Glutamatergic neuron (in vitro differentiated cells): Measurements from ENCODE around the gene DNAJB2. TPM values are rescaled to one million over a fixed set of nuclear protein-coding genes. Genes with fewer than 3 reads are reported as not detected.

ENCODE experiments used
- DNase-seq: peaks from one replicate; pipeline ENCODE4 v3.0.0; 2022
- H3K27ac Mint-ChIP-seq: one replicate; pipeline ENCODE4 v1.8.0; 2020; ENCODE audit warnings: mild to moderate bottlenecking, mixed read lengths, inconsistent platforms; ENCODE audit not compliant: unreplicated experiment
- H3K27me3 Mint-ChIP-seq: one replicate; pipeline ENCODE4 v1.8.0; 2020; ENCODE audit warnings: mild to moderate bottlenecking, moderate library complexity, mixed read lengths, inconsistent platforms; ENCODE audit not compliant: unreplicated experiment
- H3K36me3 Mint-ChIP-seq: one replicate; pipeline ENCODE4 v1.8.0; 2020; ENCODE audit warnings: mild to moderate bottlenecking, mixed read lengths, inconsistent platforms; ENCODE audit not compliant: unreplicated experiment
- H3K4me1 Mint-ChIP-seq: one replicate; pipeline ENCODE4 v1.8.0; 2020; ENCODE audit warnings: mild to moderate bottlenecking, low read depth, mixed read lengths, inconsistent platforms; ENCODE audit not compliant: unreplicated experiment
- H3K4me3 Mint-ChIP-seq: one replicate; pipeline ENCODE4 v1.8.0; 2020; ENCODE audit warnings: mild to moderate bottlenecking, mixed read lengths, inconsistent platforms; ENCODE audit not compliant: unreplicated experiment
- H3K9me3 Mint-ChIP-seq: one replicate; pipeline ENCODE4 v1.8.0; 2020; ENCODE audit warnings: mild to moderate bottlenecking, moderate library complexity, mixed read lengths, inconsistent platforms; ENCODE audit not compliant: unreplicated experiment
- microRNA-seq: library from miRNA; unstranded; fragments of <30 nt; microRNA quantifications from one replicate; pipeline ENCODE4, GENCODE V29; 2020; ENCODE audit not compliant: unreplicated experiment
- total RNA-seq: library from RNA; stranded (reverse); fragmentation: NEBNext Ultra II Directional; extraction: Animal tissue kit (Norgen Biotek cat#: 25700); gene quantifications from one replicate; pipeline ENCODE4 v1.2.1, GENCODE V29; 2021; ENCODE audit not compliant: unreplicated experiment
- TF ChIP-seq, protein P1 (sequence below): fragments of 200-600 bp; sonication (generic); IDR thresholded peaks from one replicate; pipeline ENCODE4 v1.5.0; 2021; ENCODE audit not compliant: partially characterized antibody, unreplicated experiment

The DNAJB2 gene
- total RNA-seq, 1 donor from 2014 or later, result 124 TPM

DNA sequence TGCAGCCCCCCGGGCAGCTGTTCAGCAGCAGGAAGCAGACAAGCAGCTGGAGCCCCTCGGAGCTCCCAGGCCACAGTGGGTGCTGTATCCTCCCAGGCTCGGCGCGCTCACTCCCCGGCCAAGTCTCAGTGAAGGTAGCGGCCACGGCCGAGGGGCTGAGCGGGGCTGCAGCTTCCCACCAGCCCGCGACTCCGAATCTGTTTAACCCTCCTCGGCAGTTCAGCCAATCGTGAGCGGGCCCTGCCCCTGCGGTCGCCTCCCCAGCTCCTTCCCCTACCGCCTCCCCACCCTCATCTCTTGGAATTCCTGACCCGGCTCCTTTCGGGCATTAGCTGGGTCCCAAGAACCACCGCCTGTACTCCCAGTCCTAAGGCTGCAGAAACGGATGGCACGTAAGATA is 53.4 kb downstream of the DNAJB2 start, which contains the start of gene RESP18:
TSS of gene RESP18 (minus strand) at position 203 of the 400 bp plus-strand sequence.
- DNase-seq, result peak; percentile 35
- Mint-ChIP-seq H3K27ac (no peak within 1 kb of the TSS), H3K27me3 (peaks cover 18% of the 10 kb centered on the region), H3K4me1 (peaks cover 4% of the 10 kb centered on the region), H3K4me3 (peak within 1 kb of the TSS; percentile 74), H3K9me3 (peaks cover 5% of the 10 kb centered on the region), H3K36me3 (peaks cover 14% of the 10 kb centered on the region)
- TF ChIP-seq, protein P1, sequence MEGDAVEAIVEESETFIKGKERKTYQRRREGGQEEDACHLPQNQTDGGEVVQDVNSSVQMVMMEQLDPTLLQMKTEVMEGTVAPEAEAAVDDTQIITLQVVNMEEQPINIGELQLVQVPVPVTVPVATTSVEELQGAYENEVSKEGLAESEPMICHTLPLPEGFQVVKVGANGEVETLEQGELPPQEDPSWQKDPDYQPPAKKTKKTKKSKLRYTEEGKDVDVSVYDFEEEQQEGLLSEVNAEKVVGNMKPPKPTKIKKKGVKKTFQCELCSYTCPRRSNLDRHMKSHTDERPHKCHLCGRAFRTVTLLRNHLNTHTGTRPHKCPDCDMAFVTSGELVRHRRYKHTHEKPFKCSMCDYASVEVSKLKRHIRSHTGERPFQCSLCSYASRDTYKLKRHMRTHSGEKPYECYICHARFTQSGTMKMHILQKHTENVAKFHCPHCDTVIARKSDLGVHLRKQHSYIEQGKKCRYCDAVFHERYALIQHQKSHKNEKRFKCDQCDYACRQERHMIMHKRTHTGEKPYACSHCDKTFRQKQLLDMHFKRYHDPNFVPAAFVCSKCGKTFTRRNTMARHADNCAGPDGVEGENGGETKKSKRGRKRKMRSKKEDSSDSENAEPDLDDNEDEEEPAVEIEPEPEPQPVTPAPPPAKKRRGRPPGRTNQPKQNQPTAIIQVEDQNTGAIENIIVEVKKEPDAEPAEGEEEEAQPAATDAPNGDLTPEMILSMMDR, result no peak

DNA sequence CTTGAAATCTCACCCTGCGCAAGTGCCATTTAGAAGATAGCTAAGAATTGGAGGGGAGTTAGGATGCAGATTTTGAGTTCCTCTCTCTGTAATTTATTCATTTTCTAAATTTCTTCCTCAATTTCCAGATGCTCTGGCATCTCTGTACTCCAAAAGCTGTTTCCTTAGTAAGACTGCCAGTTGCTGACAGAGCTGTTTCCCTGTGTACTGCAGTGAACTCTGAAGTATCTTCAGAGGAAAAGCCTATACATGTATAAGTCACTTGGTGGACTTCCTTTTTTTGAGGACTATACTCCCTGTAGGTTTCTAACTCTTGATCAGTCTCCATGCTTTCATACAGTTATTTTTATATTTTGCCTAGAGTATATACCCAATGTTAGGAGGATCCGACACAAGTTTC is 54.9 kb downstream of the DNAJB2 start:
- H3K4me1 Mint-ChIP-seq, result peaks cover 4% of the 10 kb centered on the region
- peaks cover 14% of the 10 kb centered on the region for H3K36me3 Mint-ChIP-seq
- no peak overlapping the region for H3K27ac Mint-ChIP-seq
- TF ChIP-seq, protein P1, result no peak
- H3K9me3 Mint-ChIP-seq, result peaks cover 5% of the 10 kb centered on the region
- no peak for DNase-seq
- peaks cover 14% of the 10 kb centered on the region for H3K27me3 Mint-ChIP-seq
- H3K4me3 Mint-ChIP-seq, result no peak overlapping the region

GRCh38 chr2:219335373-219335786 is 56.2 kb downstream of the DNAJB2 start:
- TF ChIP-seq, protein P1, result no peak
- no peak overlapping the region for H3K4me3 Mint-ChIP-seq
- H3K27ac Mint-ChIP-seq, result no peak overlapping the region
- H3K9me3 Mint-ChIP-seq, result peaks cover 5% of the 10 kb centered on the region
- H3K27me3 Mint-ChIP-seq, result peaks cover 11% of the 10 kb centered on the region
- no peak for DNase-seq
- H3K4me1 Mint-ChIP-seq, result peaks cover 4% of the 10 kb centered on the region
- H3K36me3 Mint-ChIP-seq, result peaks cover 14% of the 10 kb centered on the region

Small RNAs within 50 kb of the gene (microRNA-seq; reads per million reads assigned to microRNA genes)
- not detected for gene MIR153-1

Other genes with a start within 250 kb of the DNAJB2 start
- gene CFAP65, start 237.8 kb upstream of the DNAJB2 start, total RNA-seq, result 1.1 TPM
- gene IHH, start 218.4 kb upstream of the DNAJB2 start, total RNA-seq, result not detected
- gene NHEJ1, start 118.6 kb upstream of the DNAJB2 start, total RNA-seq, result 24.8 TPM
- gene SLC23A3, start 109.3 kb upstream of the DNAJB2 start, total RNA-seq, result 1.1 TPM
- gene CNPPD1, start 102.4 kb upstream of the DNAJB2 start, total RNA-seq, result 61.5 TPM
- 167 TPM for gene RETREG2, start 101.1 kb upstream of the DNAJB2 start, total RNA-seq
- 49.5 TPM for gene ZFAND2B, start 72.6 kb upstream of the DNAJB2 start, total RNA-seq
- 49.4 TPM for gene ABCB6, start 60.4 kb upstream of the DNAJB2 start, total RNA-seq
- gene ATG9A, start 49.7 kb upstream of the DNAJB2 start, total RNA-seq, result 80.4 TPM
- 95.8 TPM for gene ANKZF1, start 49.6 kb upstream of the DNAJB2 start, total RNA-seq
- 6.2 TPM for gene GLB1L, start 33.9 kb upstream of the DNAJB2 start, total RNA-seq
- gene STK16, start 33.9 kb upstream of the DNAJB2 start, total RNA-seq, result 32.2 TPM
- gene TUBA4B, start 26.1 kb upstream of the DNAJB2 start, total RNA-seq, result not detected
- gene TUBA4A, start 25.4 kb upstream of the DNAJB2 start, total RNA-seq, result 27.5 TPM
- 104 TPM for gene PTPRN, start 30.0 kb downstream of the DNAJB2 start, total RNA-seq
- gene RESP18, start 53.4 kb downstream of the DNAJB2 start, total RNA-seq, result not detected
- gene DNPEP, start 108.5 kb downstream of the DNAJB2 start, total RNA-seq, result 19.8 TPM
- gene DES, start 139.0 kb downstream of the DNAJB2 start, total RNA-seq, result 1.3 TPM
- 92.9 TPM for gene SPEG, start 155.5 kb downstream of the DNAJB2 start, total RNA-seq
- gene GMPPA, start 219.5 kb downstream of the DNAJB2 start, total RNA-seq, result 23.2 TPM
- gene ASIC4, start 235.1 kb downstream of the DNAJB2 start, total RNA-seq, result 5.4 TPM